ENCODE data around the gene MBD3. TPM values are rescaled to one million over a fixed set of nuclear protein-coding genes. Genes with fewer than 3 reads are reported as not detected.
A peak's percentile ranks its signal among the peaks of the same experiment; 100 is the strongest.

The MBD3 gene
- total RNA-seq, 1 experiment from 2014 or later, result 158 TPM

- no peak for DNase-seq (ENCODE audit: low spot score)
Observed at GRCh38 chr19:1619094-1619439, 26.4 kb upstream of the MBD3 start.

GRCh38 chr19:1618157-1619093 is 25.8 kb upstream of the MBD3 start:
- peak; percentile 30 for DNase-seq (ENCODE audit: low spot score)

GRCh38 chr19:1616875-1617274 is 24.2 kb upstream of the MBD3 start:
- DNase-seq (ENCODE audit: low spot score), result no peak

- no peak for DNase-seq (ENCODE audit: low spot score)
Observed at GRCh38 chr19:1616396-1616795, 23.7 kb upstream of the MBD3 start.

GRCh38 chr19:1615156-1615765 is 22.6 kb upstream of the MBD3 start:
- no peak for DNase-seq (ENCODE audit: low spot score)

- DNase-seq (ENCODE audit: low spot score), result no peak
Observed at GRCh38 chr19:1613808-1614570, 21.3 kb upstream of the MBD3 start.

GRCh38 chr19:1613146-1613545 is 20.5 kb upstream of the MBD3 start:
- no peak for DNase-seq (ENCODE audit: low spot score)

- no peak for DNase-seq (ENCODE audit: low spot score)
Observed at GRCh38 chr19:1612114-1613086, 19.7 kb upstream of the MBD3 start.

- DNase-seq (ENCODE audit: low spot score), result no peak
Observed at GRCh38 chr19:1611353-1611752, 18.7 kb upstream of the MBD3 start.

- no peak for DNase-seq (ENCODE audit: low spot score)
Observed at GRCh38 chr19:1610579-1610978, 17.9 kb upstream of the MBD3 start.

GRCh38 chr19:1609680-1610474 is 17.2 kb upstream of the MBD3 start:
- no peak for DNase-seq (ENCODE audit: low spot score)

- DNase-seq (ENCODE audit: low spot score), result no peak
Observed at GRCh38 chr19:1609103-1609396, 16.4 kb upstream of the MBD3 start.

GRCh38 chr19:1608359-1609102 is 15.9 kb upstream of the MBD3 start:
- peak; percentile 76 for DNase-seq (ENCODE audit: low spot score)

- no peak for DNase-seq (ENCODE audit: low spot score)
Observed at GRCh38 chr19:1606138-1606651, 13.5 kb upstream of the MBD3 start.

- peak; percentile 94 for DNase-seq (ENCODE audit: low spot score)
Observed at GRCh38 chr19:1605236-1606137, 12.8 kb upstream of the MBD3 start, which contains the start of gene UQCR11. Gene UQCR11, minus strand, starts transcription at chr19:1605462. Its CDS starts 53 bp downstream, at chr19:1605409.

GRCh38 chr19:1602091-1602707 is 9.5 kb upstream of the MBD3 start:
- DNase-seq (ENCODE audit: low spot score), result no peak

GRCh38 chr19:1601613-1602064 is 9.0 kb upstream of the MBD3 start:
- no peak for DNase-seq (ENCODE audit: low spot score)

- no peak for DNase-seq (ENCODE audit: low spot score)
Observed at GRCh38 chr19:1599460-1599846, 6.8 kb upstream of the MBD3 start.
